Stomach (tissue), 4 donors: ENCODE results near the gene PAK6.

Experiments
- CTCF ChIP-seq, 7 experiments: fragments of 450-650 bp in 4 of 7; fragments of 200-600 bp in 3 of 7; sonication (generic) in 3 of 7; IDR thresholded peaks; one replicate each; pipeline ENCODE4 v1.5.1; 2016 to 2019; ENCODE audit warnings: antibody characterized with exemption in 7 of 7, control low read depth in 2 of 7, mild to moderate bottlenecking in 1 of 7
- POLR2A ChIP-seq, 4 donors: fragments of 450-650 bp; IDR thresholded peaks; one replicate each; pipeline ENCODE4 v1.6.1; 2016; ENCODE audit warnings: antibody characterized with exemption in 4 of 4, control low read depth in 2 of 4, mild to moderate bottlenecking in 1 of 4, moderate library complexity in 1 of 4
- POLR2AphosphoS5 ChIP-seq, 3 donors: sonication (generic); formaldehyde crosslinking; IDR thresholded peaks; one replicate each; pipeline ENCODE4 v1.6.1; 2016; ENCODE audit warnings: antibody characterized with exemption in 3 of 3

GRCh38 chr15:40274350-40275274 lies 35.7 kb downstream of the PAK6 start:
- TF ChIP-seq POLR2AphosphoS5 (IDR thresholded peaks at IDR 0.05), result peak; percentile 10 to 75 (median 46)
- peak in 6 of 7 experiments; percentile 49 to 100 (median 100) for TF ChIP-seq CTCF (IDR thresholded peaks at IDR 0.05)
- TF ChIP-seq POLR2A (IDR thresholded peaks at IDR 0.05), result no peak
